Hematopoietic multipotent progenitor cell treated with erythropoietin and hydrocortisone succinate and interleukin-3 and kit ligand, for 4 days (in vitro differentiated cells): Measurements from ENCODE around the gene SP4.

ENCODE experiments used
- DNase-seq: peaks from one replicate; pipeline ENCODE4 v3.0.0-alpha.2; 2015

The SP4 gene

GRCh38 chr7:21427871-21428658, at the start of gene SP4:
Gene SP4, plus strand, starts transcription at chr7:21428083. Its CDS starts 169 bp downstream, at chr7:21428252.
- peak; percentile 97 for DNase-seq

GRCh38 chr7:21383227-21384220, 44.4 kb upstream of the SP4 start:
- peak; percentile 62 for DNase-seq

GRCh38 chr7:21393937-21394336, 33.9 kb upstream of the SP4 start:
- no peak for DNase-seq

GRCh38 chr7:21401944-21402343, 25.9 kb upstream of the SP4 start:
- DNase-seq = no peak

GRCh38 chr7:21407796-21408480, 19.9 kb upstream of the SP4 start:
- DNase-seq = no peak

- no peak for DNase-seq
Observed at GRCh38 chr7:21408481-21408820, 19.4 kb upstream of the SP4 start.

GRCh38 chr7:21412410-21412851, 15.5 kb upstream of the SP4 start:
- peak; percentile 63 for DNase-seq

- DNase-seq = no peak
Observed at GRCh38 chr7:21412957-21413356, 14.9 kb upstream of the SP4 start.

GRCh38 chr7:21413502-21413901, 14.4 kb upstream of the SP4 start:
- DNase-seq = no peak

- peak; percentile 40 for DNase-seq
Observed at GRCh38 chr7:21414795-21415393, 13.0 kb upstream of the SP4 start.

- DNase-seq = no peak
Observed at GRCh38 chr7:21417647-21418046, 10.2 kb upstream of the SP4 start.

- peak; percentile 81 for DNase-seq
Observed at GRCh38 chr7:21422751-21423150, 5.1 kb upstream of the SP4 start.

- DNase-seq = no peak
Observed at GRCh38 chr7:21425290-21425689, 2.6 kb upstream of the SP4 start.

- peak; percentile 43 for DNase-seq
Observed at GRCh38 chr7:21426286-21427181, 1.3 kb upstream of the SP4 start.

GRCh38 chr7:21427182-21427870, 557 bp upstream of the SP4 start:
- DNase-seq = peak; percentile 99

- DNase-seq = no peak
Observed at GRCh38 chr7:21428659-21428941, 717 bp downstream of the SP4 start.

GRCh38 chr7:21429021-21429420, 1.1 kb downstream of the SP4 start:
- DNase-seq = peak; percentile 34

- peak; percentile 46 for DNase-seq
Observed at GRCh38 chr7:21429786-21430574, 2.1 kb downstream of the SP4 start.

GRCh38 chr7:21430575-21430954, 2.7 kb downstream of the SP4 start:
- no peak for DNase-seq

- DNase-seq = no peak
Observed at GRCh38 chr7:21443149-21443841, 15.4 kb downstream of the SP4 start.
